HepG2 (cell line): ENCODE results near the gene ZNF626. TPM values are rescaled to one million over a fixed set of nuclear protein-coding genes. Genes with fewer than 3 reads are reported as not detected.

Experiments
- HNRNPLL ChIP-seq: fragments of 200-400 bp; formaldehyde crosslinking; IDR thresholded peaks from 2 replicates; pipeline ENCODE4 v1.6.1; 2017; ENCODE audit warnings: mild to moderate bottlenecking, low read depth, low read length; ENCODE audit not compliant: poor library complexity, severe bottlenecking
- KLF11 ChIP-seq: IDR thresholded peaks from 2 replicates; pipeline ENCODE4 v1.6.1; 2016; ENCODE audit warnings: missing compliant biosample characterization
- KLF15 ChIP-seq: sonication (generic); formaldehyde crosslinking; IDR thresholded peaks from 2 replicates; pipeline ENCODE4 v1.8.1; 2023; ENCODE audit warnings: borderline replicate concordance, mild to moderate bottlenecking, inconsistent platforms, missing genetic modification reagents, mixed read lengths
- MAZ ChIP-seq, 2 experiments: sonication (generic) in 1 of 2; formaldehyde crosslinking in 1 of 2; IDR thresholded peaks; 2 replicates each; pipeline versions ENCODE4 v1.5.0 to v1.6.1; 2012 to 2020; ENCODE audit warnings: low read depth in 2 of 2, mild to moderate bottlenecking in 2 of 2, borderline replicate concordance in 1 of 2, improper control_type of control experiment in 1 of 2, low read length in 1 of 2, missing genetic modification reagents in 1 of 2, moderate library complexity in 1 of 2
- MZF1 ChIP-seq: sonication (generic); formaldehyde crosslinking; IDR thresholded peaks from 2 replicates; pipeline ENCODE4 v1.8.1; 2023; ENCODE audit warnings: mild to moderate bottlenecking, missing genetic modification reagents, borderline replicate concordance
- NFYB ChIP-seq: sonication (generic); formaldehyde crosslinking; IDR thresholded peaks from 2 replicates; pipeline ENCODE4 v1.4.0; 2020; ENCODE audit warnings: missing genetic modification reagents
- NR3C1 ChIP-seq: sonication (generic); formaldehyde crosslinking; IDR thresholded peaks from 2 replicates; pipeline ENCODE4 v1.4.0; 2020; ENCODE audit warnings: missing genetic modification reagents
- RARG ChIP-seq: sonication (generic); formaldehyde crosslinking; IDR thresholded peaks from 2 replicates; pipeline ENCODE4 v1.4.0; 2020; ENCODE audit warnings: low read depth, mild to moderate bottlenecking, missing genetic modification reagents
- SALL1 ChIP-seq: sonication (generic); formaldehyde crosslinking; IDR thresholded peaks from 2 replicates; pipeline ENCODE4 v1.8.0; 2022; ENCODE audit warnings: mild to moderate bottlenecking, missing genetic modification reagents
- YEATS2 ChIP-seq: sonication (generic); formaldehyde crosslinking; IDR thresholded peaks from 2 replicates; pipeline ENCODE4 v1.4.0; 2020; ENCODE audit warnings: missing genetic modification reagents, borderline replicate concordance
- ZNF121 ChIP-seq: sonication (generic); formaldehyde crosslinking; IDR thresholded peaks from 2 replicates; pipeline ENCODE4 v1.5.0; 2020; ENCODE audit warnings: mild to moderate bottlenecking, missing genetic modification reagents
- ZNF644 ChIP-seq: IDR thresholded peaks from 2 replicates; pipeline ENCODE4 v1.6.1; 2016; ENCODE audit warnings: low read depth
- polyA plus RNA-seq, 8 experiments: library from polyadenylated mRNA; depleted of rRNA in 3 of 8; stranded (reverse) in 7 of 8; unstranded in 1 of 8; fragments of >200 nt; fragmentation: Illumina TruSeq in 4 of 8; extraction: Trizol in 4 of 8; gene quantifications; 2 replicates each; pipeline versions ENCODE4 v1.2.1 to v1.2.3, GENCODE V29; 2011 to 2016; ENCODE audit warnings: low read depth in 4 of 8, missing spikeins in 1 of 8, mixed read lengths in 1 of 8; ENCODE audit not compliant: insufficient read depth in 1 of 8
- total RNA-seq, 5 experiments: library from RNA; depleted of rRNA; stranded (reverse); fragments of >200 nt; fragmentation: Illumina TruSeq; extraction: Trizol; gene quantifications; 2 replicates each; pipeline ENCODE4 v1.2.3, GENCODE V29; 2016; ENCODE audit warnings: low read depth in 1 of 5
- TF ChIP-seq, protein P1 (sequence below), 2 experiments: sonication (generic) in 1 of 2; formaldehyde crosslinking in 1 of 2; IDR thresholded peaks; 2 replicates each; pipeline versions ENCODE4 v1.5.1 to v1.6.1; 2011 to 2020; ENCODE audit warnings: borderline replicate concordance in 1 of 2, low read depth in 1 of 2, low read length in 1 of 2, mild to moderate bottlenecking in 1 of 2, missing genetic modification reagents in 1 of 2, moderate library complexity in 1 of 2
- TF ChIP-seq, protein P2 (sequence below): sonication (generic); formaldehyde crosslinking; IDR thresholded peaks from 2 replicates; pipeline ENCODE4 v1.4.0; 2020; ENCODE audit warnings: missing genetic modification reagents, mild to moderate bottlenecking, borderline replicate concordance
- TF ChIP-seq, protein P3 (sequence below): sonication (generic); formaldehyde crosslinking; IDR thresholded peaks from 2 replicates; pipeline ENCODE4 v1.5.1; 2020; ENCODE audit warnings: mild to moderate bottlenecking, missing genetic modification reagents, moderate library complexity
- TF ChIP-seq, protein P4 (sequence below): sonication (generic); formaldehyde crosslinking; IDR thresholded peaks from 2 replicates; pipeline ENCODE4 v1.4.0; 2020; ENCODE audit warnings: missing genetic modification reagents
- TF ChIP-seq, protein P5 (sequence below): IDR thresholded peaks from 2 replicates; pipeline ENCODE4 v1.6.1; 2016; ENCODE audit warnings: missing genetic modification reagents, missing compliant biosample characterization
- TF ChIP-seq, protein P6 (sequence below): sonication (generic); formaldehyde crosslinking; IDR thresholded peaks from 2 replicates; pipeline ENCODE4 v1.5.0; 2020; ENCODE audit warnings: mild to moderate bottlenecking, missing genetic modification reagents

ZNF626 gene
- total and polyA plus RNA-seq, 2 of the 13 experiments (the other 11 are each of a cell fraction or from before 2014, with no cell fraction given), result 3.5 to 4.1 TPM

DNA sequence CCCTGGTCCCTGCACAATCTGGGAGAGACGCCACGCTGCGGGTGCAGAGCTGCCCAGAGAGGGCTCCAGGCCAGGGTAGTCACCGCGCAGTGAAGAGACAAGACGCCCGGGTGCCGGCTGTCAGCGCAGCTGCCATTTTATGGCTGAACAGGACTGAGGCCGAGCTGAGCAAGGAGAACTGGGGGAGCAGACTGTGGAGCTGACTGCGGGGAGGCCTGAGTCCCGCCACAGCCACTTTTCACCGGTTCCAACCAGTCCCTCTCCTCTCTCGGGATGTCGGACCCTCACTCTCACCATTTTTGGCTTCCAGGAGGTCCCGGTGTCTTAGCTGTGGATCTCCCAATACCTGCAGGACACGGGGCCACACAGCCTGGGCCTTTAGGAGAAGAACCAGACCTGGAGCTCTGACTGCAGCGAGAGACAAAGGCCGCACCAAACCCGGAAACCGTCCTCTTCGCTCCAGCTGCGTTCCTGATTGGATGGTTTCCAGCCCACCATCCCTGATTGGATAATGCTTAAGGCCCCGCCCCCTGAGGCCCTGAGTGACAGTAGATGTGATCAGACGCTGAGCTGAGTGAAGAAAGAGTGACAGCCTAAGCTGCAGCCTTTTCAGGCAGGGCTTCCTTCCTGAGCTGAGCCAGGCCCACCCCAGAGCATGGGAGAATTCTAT, at the start of gene ZNF626 (continued):
- TF ChIP-seq, protein P1, sequence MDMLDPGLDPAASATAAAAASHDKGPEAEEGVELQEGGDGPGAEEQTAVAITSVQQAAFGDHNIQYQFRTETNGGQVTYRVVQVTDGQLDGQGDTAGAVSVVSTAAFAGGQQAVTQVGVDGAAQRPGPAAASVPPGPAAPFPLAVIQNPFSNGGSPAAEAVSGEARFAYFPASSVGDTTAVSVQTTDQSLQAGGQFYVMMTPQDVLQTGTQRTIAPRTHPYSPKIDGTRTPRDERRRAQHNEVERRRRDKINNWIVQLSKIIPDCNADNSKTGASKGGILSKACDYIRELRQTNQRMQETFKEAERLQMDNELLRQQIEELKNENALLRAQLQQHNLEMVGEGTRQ (IDR thresholded peaks at IDR 0.05; ENCODE audit: low read depth, low read length), result no peak
- TF ChIP-seq, protein P1 (CRISPR knock-in tag; IDR thresholded peaks at IDR 0.05; ENCODE audit: borderline replicate concordance), result no peak
- TF ChIP-seq MZF1 (CRISPR knock-in tag) (no peak), KLF11 (no peak), KLF15 (no peak), RARG (CRISPR knock-in tag) (no peak), ZNF121 (CRISPR knock-in tag) (no peak), ZNF644 (no peak), YEATS2 (CRISPR knock-in tag) (no peak), MAZ (IDR thresholded peaks at IDR 0.05; ENCODE audit: borderline replicate concordance, low read depth, low read length) (no peak), MAZ (CRISPR knock-in tag; IDR thresholded peaks at IDR 0.05; ENCODE audit: low read depth) (no peak; the same call in 1 of the 2 replicates), SALL1 (CRISPR knock-in tag) (peak; percentile 55), HNRNPLL (no peak), NR3C1 (CRISPR knock-in tag) (no peak), NFYB (peak; percentile 96)
- TF ChIP-seq, protein P2, sequence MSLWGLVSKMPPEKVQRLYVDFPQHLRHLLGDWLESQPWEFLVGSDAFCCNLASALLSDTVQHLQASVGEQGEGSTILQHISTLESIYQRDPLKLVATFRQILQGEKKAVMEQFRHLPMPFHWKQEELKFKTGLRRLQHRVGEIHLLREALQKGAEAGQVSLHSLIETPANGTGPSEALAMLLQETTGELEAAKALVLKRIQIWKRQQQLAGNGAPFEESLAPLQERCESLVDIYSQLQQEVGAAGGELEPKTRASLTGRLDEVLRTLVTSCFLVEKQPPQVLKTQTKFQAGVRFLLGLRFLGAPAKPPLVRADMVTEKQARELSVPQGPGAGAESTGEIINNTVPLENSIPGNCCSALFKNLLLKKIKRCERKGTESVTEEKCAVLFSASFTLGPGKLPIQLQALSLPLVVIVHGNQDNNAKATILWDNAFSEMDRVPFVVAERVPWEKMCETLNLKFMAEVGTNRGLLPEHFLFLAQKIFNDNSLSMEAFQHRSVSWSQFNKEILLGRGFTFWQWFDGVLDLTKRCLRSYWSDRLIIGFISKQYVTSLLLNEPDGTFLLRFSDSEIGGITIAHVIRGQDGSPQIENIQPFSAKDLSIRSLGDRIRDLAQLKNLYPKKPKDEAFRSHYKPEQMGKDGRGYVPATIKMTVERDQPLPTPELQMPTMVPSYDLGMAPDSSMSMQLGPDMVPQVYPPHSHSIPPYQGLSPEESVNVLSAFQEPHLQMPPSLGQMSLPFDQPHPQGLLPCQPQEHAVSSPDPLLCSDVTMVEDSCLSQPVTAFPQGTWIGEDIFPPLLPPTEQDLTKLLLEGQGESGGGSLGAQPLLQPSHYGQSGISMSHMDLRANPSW (CRISPR knock-in tag), result no peak
- TF ChIP-seq, protein P3, sequence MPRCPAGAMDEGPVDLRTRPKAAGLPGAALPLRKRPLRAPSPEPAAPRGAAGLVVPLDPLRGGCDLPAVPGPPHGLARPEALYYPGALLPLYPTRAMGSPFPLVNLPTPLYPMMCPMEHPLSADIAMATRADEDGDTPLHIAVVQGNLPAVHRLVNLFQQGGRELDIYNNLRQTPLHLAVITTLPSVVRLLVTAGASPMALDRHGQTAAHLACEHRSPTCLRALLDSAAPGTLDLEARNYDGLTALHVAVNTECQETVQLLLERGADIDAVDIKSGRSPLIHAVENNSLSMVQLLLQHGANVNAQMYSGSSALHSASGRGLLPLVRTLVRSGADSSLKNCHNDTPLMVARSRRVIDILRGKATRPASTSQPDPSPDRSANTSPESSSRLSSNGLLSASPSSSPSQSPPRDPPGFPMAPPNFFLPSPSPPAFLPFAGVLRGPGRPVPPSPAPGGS, result no peak
- TF ChIP-seq, protein P4, sequence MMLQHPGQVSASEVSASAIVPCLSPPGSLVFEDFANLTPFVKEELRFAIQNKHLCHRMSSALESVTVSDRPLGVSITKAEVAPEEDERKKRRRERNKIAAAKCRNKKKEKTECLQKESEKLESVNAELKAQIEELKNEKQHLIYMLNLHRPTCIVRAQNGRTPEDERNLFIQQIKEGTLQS (CRISPR knock-in tag), result no peak
- TF ChIP-seq, protein P5, sequence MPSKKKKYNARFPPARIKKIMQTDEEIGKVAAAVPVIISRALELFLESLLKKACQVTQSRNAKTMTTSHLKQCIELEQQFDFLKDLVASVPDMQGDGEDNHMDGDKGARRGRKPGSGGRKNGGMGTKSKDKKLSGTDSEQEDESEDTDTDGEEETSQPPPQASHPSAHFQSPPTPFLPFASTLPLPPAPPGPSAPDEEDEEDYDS (CRISPR knock-in tag), result peak; percentile 70
- TF ChIP-seq, protein P6, sequence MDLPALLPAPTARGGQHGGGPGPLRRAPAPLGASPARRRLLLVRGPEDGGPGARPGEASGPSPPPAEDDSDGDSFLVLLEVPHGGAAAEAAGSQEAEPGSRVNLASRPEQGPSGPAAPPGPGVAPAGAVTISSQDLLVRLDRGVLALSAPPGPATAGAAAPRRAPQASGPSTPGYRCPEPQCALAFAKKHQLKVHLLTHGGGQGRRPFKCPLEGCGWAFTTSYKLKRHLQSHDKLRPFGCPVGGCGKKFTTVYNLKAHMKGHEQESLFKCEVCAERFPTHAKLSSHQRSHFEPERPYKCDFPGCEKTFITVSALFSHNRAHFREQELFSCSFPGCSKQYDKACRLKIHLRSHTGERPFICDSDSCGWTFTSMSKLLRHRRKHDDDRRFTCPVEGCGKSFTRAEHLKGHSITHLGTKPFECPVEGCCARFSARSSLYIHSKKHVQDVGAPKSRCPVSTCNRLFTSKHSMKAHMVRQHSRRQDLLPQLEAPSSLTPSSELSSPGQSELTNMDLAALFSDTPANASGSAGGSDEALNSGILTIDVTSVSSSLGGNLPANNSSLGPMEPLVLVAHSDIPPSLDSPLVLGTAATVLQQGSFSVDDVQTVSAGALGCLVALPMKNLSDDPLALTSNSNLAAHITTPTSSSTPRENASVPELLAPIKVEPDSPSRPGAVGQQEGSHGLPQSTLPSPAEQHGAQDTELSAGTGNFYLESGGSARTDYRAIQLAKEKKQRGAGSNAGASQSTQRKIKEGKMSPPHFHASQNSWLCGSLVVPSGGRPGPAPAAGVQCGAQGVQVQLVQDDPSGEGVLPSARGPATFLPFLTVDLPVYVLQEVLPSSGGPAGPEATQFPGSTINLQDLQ (CRISPR knock-in tag), result no peak
